ENCODE results near the gene DNAJB6.

DNA sequence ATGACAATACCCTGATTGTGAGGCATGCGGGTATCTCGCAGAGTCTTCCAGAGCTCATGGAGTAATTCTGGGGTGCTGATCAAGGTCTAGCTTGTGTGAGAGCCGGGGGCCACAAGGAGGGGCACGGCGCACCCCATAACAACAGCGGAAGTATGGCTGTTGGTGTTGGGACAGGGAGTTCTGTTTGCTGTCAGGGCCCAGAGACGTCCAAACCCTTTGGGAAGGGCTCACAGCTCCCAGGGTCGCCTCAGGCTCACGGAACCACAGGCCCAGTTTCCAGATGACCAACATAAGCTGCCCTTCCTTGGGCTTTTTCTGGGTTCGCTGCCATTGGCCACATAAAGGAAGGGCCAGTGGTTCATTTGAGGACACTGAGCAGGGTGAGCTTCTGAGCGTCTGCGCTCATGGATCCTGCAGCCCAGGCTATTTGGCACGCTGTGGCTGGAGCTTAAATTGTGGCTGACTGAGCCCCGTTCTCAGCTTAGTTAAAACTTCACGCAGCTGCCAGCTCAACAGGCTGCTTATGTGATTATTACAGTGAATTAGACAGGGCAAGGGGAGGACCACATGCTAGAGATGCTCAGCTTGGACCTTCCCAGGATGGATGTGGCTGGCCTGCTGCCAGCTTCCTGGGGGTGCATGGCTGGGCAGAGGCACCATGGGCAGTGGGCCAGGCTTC is 92.3 kb downstream of the DNAJB6 start:
- TF ChIP-seq CTCF (IDR thresholded peaks at IDR 0.05): no peak
- no peak for TF ChIP-seq POLR2A (IDR thresholded peaks at IDR 0.05; ENCODE audit: low read depth)
- TF ChIP-seq EP300 (IDR thresholded peaks at IDR 0.05): no peak

Data from esophagus muscularis mucosa (tissue), 4 donors.